HFF-Myc (cell line): ENCODE measurements around the gene DDAH2.
A peak's percentile ranks its signal among the peaks of the same experiment; 100 is the strongest.

Source experiments
- DNase-seq: peaks from one replicate; pipeline ENCODE4 v3.0.0-alpha.2; 2011; ENCODE audit warnings: low read depth; ENCODE audit errors: extremely low read depth
- H3K4me3 ChIP-seq: replicated peaks from 2 replicates; pipeline ENCODE4 v1.5.1; 2011; ENCODE audit warnings: low read depth, mild to moderate bottlenecking, control low read depth, low read length
- TF ChIP-seq, protein P1 (sequence below): IDR thresholded peaks from 2 replicates; pipeline ENCODE4 v1.5.1; 2012; ENCODE audit warnings: mild to moderate bottlenecking, low read depth, low read length, control low read depth; ENCODE audit errors: missing control alignments

The DDAH2 gene

GRCh38 chr6:31775184-31775583, 46.1 kb upstream of the DDAH2 start:
- no peak for DNase-seq
- TF ChIP-seq, protein P1, sequence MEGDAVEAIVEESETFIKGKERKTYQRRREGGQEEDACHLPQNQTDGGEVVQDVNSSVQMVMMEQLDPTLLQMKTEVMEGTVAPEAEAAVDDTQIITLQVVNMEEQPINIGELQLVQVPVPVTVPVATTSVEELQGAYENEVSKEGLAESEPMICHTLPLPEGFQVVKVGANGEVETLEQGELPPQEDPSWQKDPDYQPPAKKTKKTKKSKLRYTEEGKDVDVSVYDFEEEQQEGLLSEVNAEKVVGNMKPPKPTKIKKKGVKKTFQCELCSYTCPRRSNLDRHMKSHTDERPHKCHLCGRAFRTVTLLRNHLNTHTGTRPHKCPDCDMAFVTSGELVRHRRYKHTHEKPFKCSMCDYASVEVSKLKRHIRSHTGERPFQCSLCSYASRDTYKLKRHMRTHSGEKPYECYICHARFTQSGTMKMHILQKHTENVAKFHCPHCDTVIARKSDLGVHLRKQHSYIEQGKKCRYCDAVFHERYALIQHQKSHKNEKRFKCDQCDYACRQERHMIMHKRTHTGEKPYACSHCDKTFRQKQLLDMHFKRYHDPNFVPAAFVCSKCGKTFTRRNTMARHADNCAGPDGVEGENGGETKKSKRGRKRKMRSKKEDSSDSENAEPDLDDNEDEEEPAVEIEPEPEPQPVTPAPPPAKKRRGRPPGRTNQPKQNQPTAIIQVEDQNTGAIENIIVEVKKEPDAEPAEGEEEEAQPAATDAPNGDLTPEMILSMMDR: no peak
- no peak overlapping the region for H3K4me3 ChIP-seq

- H3K4me3 ChIP-seq: no peak overlapping the region
- peak; percentile 32 for DNase-seq
- TF ChIP-seq, protein P1: no peak
Observed at GRCh38 chr6:31771992-31772358, 42.9 kb upstream of the DDAH2 start.

GRCh38 chr6:31770860-31771259, 41.8 kb upstream of the DDAH2 start:
- H3K4me3 ChIP-seq: no peak overlapping the region
- DNase-seq: no peak
- TF ChIP-seq, protein P1: no peak

GRCh38 chr6:31769684-31770371, 40.7 kb upstream of the DDAH2 start:
- no peak overlapping the region for H3K4me3 ChIP-seq
- no peak for DNase-seq
- TF ChIP-seq, protein P1: peak; percentile 90

DNA sequence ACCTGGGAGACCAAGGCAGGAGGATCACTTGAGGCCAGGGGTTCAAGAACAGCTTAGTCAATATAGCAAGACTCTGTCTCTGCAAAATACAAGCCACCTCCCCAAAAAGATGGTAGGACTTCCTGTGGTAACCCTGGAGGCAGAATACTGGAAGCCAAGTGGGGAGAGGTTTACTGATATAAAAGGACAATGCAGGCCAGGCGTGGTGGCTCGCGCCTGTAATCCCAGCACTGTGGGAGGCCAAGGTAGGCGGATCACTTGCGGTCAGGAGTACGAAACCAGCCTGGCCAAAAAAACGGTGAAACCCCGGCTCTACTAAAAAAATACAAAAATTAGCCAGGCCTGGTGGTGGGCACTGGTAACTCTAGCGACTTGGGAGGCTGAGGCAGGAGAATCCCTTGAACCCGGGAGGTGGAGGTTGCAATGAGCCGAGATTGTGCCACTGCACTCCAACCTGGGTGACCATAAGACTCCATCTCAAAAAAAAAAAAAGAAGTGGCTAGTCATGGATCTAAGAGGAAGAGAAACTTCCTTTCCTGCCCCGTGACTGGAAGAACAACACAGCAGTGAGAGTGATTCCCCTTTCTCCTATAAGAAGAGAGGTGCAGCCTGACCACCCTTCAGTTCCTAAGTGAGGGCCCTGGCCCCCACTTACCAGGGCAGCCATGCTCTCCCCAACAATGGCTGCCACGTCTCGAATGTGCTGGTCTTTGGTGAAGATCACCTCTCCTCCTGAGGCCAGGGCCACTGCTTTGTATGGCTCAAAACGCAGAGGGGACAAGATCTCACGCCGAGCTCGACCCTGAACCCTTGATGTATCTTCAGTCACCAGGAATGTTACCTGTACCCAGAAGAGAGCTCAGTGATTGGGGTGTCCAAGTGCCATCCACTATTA, 39.5 kb upstream of the DDAH2 start:
- H3K4me3 ChIP-seq: no peak overlapping the region
- DNase-seq: no peak
- TF ChIP-seq, protein P1: no peak

DNA sequence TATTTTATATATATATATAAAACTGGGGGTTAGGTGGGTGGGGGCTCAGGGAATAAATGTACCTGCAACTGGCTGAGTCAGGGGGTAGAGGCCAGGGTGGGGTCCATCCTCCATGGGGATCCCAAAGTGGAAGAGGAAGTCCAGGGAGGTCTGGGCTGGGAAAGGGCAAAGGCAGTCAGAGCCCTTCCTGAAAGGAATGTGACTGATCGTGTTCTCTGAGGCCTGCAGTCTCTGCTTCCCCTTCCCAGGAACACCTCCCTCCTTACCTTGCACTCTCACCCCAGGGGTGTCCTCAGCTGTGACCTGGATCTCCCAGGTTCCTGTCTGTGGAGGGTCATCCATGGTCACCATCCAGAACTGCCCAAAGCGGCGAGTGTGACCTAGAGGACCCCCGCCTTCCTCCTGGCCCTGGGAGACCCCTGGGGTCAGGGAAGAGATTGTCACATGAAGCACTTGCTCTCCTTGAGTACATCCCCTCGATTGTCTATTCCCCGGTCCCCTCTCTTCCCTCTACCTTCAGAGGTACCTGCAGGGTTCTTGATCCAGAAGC, 38.1 kb upstream of the DDAH2 start:
- DNase-seq: no peak
- TF ChIP-seq, protein P1: no peak
- no peak overlapping the region for H3K4me3 ChIP-seq
